Retinal pigment epithelial cell (primary cell): ENCODE measurements around the gene ROS1.
A peak's percentile ranks its signal among the peaks of the same experiment; 100 is the strongest.

Experiments used
- DNase-seq: peaks from one replicate; pipeline ENCODE4 v3.0.0-alpha.2; 2010; ENCODE audit warnings: low read depth
- H3K4me3 ChIP-seq: 2 replicates; pipeline ENCODE4 v1.5.1; 2011; ENCODE audit warnings: mild to moderate bottlenecking, low read length, control low read depth, moderate library complexity
- TF ChIP-seq, protein P1 (sequence below): conservative IDR thresholded peaks from 2 replicates; pipeline ENCODE4 v1.5.1; 2011; ENCODE audit warnings: low read depth, low read length, control low read depth, inconsistent platforms

Gene ROS1

DNA sequence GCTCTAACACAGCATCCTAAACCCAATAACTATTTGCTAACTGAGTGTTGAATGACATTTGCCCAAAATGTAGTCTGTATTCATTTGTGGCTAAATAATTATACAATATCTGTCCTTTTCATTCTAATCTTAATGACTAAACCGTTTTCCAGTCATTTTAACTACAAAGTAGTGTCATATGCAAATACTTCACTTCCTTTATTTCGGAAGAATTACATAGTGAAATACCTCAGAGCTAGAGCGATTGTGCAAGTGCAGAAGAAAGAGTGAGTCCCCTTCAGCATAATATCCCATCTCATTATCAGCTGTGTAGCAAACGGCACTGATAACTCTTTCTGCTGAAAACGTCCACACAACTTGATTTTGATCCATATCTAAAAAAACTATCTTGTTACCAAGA is 66.2 kb downstream of the ROS1 start:
- TF ChIP-seq, protein P1, sequence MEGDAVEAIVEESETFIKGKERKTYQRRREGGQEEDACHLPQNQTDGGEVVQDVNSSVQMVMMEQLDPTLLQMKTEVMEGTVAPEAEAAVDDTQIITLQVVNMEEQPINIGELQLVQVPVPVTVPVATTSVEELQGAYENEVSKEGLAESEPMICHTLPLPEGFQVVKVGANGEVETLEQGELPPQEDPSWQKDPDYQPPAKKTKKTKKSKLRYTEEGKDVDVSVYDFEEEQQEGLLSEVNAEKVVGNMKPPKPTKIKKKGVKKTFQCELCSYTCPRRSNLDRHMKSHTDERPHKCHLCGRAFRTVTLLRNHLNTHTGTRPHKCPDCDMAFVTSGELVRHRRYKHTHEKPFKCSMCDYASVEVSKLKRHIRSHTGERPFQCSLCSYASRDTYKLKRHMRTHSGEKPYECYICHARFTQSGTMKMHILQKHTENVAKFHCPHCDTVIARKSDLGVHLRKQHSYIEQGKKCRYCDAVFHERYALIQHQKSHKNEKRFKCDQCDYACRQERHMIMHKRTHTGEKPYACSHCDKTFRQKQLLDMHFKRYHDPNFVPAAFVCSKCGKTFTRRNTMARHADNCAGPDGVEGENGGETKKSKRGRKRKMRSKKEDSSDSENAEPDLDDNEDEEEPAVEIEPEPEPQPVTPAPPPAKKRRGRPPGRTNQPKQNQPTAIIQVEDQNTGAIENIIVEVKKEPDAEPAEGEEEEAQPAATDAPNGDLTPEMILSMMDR, result no peak
- no peak for DNase-seq
- H3K4me3 ChIP-seq, result no peak overlapping the region

DNA sequence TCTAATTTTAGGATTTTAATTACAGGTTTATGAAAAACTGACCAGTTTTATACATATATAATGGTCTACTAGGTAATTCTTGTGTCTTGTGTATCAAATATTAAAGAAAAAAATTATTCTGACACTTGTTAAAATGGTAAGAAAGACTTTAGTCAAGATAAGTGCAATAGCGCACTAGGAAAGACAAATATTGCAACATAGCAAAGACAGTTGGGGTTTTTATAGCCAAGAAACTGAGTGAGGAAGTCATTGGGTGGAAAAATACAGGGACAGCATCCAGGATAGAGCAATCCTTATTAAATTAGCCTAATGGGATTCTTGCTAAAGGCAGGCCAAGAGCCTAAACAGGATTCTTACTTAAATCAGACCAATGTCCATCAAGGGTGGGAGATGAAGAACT is 71.1 kb downstream of the ROS1 start:
- no peak overlapping the region for H3K4me3 ChIP-seq
- DNase-seq, result no peak
- TF ChIP-seq, protein P1, result no peak

DNA sequence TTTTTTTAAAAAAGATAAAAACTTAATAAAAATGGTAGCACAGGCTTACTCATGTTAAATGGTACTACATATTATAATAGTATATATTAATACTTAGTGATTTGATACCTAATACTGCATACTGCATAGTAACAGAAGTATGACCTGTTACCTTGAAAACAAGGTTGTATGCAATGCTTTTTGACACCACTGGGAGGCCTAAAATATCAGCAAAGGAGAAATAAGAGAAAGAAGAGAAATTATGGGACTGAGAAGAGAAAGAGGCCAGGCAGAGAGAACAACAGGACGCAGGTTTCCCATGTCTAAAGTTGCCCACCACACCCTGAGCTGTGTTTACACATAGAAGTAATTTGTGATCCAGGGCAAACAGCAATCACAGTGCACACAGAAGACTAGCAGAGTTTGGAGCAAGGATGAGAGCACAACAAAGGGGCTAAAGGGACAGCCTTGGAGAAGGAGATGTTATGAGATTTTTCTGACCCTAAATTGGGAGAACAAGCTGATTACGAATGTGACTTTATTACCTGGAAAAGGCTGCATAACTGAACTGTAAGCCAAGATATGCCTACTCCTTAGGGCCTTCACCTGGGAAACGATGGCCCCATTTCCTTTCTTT is 73.2 kb downstream of the ROS1 start:
- no peak overlapping the region for H3K4me3 ChIP-seq
- TF ChIP-seq, protein P1, result peak; percentile 66
- DNase-seq, result no peak

DNA sequence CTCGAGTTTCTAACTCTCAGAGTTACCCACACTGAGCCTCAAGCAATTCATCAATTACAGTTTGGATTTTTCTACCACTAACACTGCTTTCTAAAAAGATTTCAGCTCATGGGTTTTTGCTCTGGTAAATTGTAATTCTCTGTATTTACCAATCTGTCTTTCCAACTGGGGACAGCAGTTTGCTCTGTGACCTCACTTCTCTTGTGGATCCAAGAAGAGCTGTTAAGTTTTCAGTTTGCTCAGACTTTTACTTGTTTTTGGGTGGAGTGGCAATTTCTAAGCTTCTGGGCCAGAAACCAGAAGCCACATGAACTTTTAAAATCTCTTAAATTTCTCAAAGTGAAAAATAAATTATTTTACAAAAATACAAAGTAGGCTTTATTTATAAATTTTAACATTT is 74.2 kb downstream of the ROS1 start:
- H3K4me3 ChIP-seq, result no peak overlapping the region
- TF ChIP-seq, protein P1, result no peak
- no peak for DNase-seq

DNA sequence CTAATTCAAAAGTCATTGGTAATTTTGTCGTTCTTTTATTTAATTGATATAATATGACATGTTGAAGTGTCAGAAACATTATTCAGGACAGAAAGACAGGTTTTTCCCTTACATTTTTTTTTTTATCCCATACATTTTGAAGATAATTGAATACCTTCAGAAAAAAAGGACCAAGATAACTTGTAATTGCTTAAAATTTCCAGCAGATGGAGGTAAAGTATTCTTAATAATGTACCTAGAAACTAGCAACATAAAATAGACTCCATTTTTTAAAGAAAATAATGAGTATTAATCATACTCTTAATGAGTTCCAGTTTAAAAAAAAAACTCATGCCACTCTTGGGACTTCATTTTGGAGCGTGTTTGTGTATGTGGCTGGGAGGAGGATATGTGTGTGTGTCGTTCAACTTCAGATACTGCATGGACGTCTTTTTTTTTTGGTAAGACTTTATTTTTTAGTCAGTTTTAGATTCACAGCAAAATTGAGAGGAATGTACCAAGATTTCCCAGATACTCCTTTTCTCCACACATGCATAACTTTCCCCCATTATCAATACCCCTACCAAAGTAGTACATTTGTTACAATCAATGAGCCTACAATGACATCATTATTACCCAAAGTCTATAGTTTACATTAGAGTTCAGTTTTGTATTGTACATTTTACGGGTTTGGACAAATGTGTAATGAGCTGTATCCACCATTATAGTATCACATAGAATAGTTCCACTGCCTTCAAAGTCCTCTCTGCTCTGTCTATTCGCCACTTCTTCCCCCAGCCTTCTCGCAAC is 79.4 kb downstream of the ROS1 start:
- DNase-seq, result no peak
- H3K4me3 ChIP-seq, result no peak overlapping the region
- TF ChIP-seq, protein P1, result peak; percentile 26

DNA sequence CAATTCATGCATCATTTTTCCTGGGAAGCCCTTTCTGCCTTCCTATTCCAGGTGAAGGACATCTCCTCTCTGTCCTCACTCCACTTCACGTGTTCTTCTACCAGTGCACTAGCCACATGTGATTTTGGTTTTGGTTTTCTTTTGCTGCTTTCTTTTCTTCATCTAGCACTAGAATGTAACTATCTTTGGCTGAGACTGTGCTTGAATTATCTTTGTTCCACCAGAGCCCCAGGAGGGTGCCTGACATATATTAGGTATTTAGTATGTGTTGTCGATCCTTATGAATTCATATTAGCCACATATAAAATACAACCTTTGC is 80.5 kb downstream of the ROS1 start:
- TF ChIP-seq, protein P1, result no peak
- H3K4me3 ChIP-seq, result no peak overlapping the region
- DNase-seq, result no peak
